HepG2 (cell line): ENCODE measurements around the gene PLXNC1. TPM values are rescaled to one million over a fixed set of nuclear protein-coding genes. Genes with fewer than 3 reads are reported as not detected.

Experiments used
- DNMT1 ChIP-seq: sonication (generic); formaldehyde crosslinking; IDR thresholded peaks from 2 replicates; pipeline ENCODE4 v1.5.1; 2020; ENCODE audit warnings: mild to moderate bottlenecking, missing genetic modification reagents
- HNRNPL ChIP-seq: fragments of 200-400 bp; formaldehyde crosslinking; IDR thresholded peaks from 2 replicates; pipeline ENCODE4 v1.6.1; 2017; ENCODE audit warnings: mild to moderate bottlenecking, low read depth, low read length
- MXD1 ChIP-seq: sonication (generic); formaldehyde crosslinking; IDR thresholded peaks from 2 replicates; pipeline ENCODE4 v1.4.0; 2020; ENCODE audit warnings: mild to moderate bottlenecking, missing genetic modification reagents
- RFX1 ChIP-seq: fragments of 450-650 bp; IDR thresholded peaks from 2 replicates; pipeline ENCODE4 v1.6.1; 2017
- TBL1XR1 ChIP-seq: fragments of 150-350 bp; IDR thresholded peaks from 2 replicates; pipeline ENCODE4 v1.6.1; 2014; ENCODE audit warnings: borderline replicate concordance, low read length; ENCODE audit not compliant: partially characterized antibody
- ZBTB7A ChIP-seq: sonication (generic); formaldehyde crosslinking; IDR thresholded peaks from 2 replicates; pipeline ENCODE4 v1.8.0; 2022; ENCODE audit warnings: mild to moderate bottlenecking, missing genetic modification reagents
- ZFP36L2 ChIP-seq: sonication (generic); formaldehyde crosslinking; IDR thresholded peaks from 2 replicates; pipeline ENCODE4 v1.4.0; 2020; ENCODE audit warnings: missing genetic modification reagents
- ZNF124 ChIP-seq: sonication (generic); formaldehyde crosslinking; IDR thresholded peaks from 2 replicates; pipeline ENCODE4 v1.4.0; 2020; ENCODE audit warnings: missing genetic modification reagents
- ZNF280B ChIP-seq: sonication (generic); formaldehyde crosslinking; IDR thresholded peaks from 2 replicates; pipeline ENCODE4 v1.5.0; 2020; ENCODE audit warnings: missing genetic modification reagents, mild to moderate bottlenecking, borderline replicate concordance
- ZNF281 ChIP-seq: sonication (generic); formaldehyde crosslinking; IDR thresholded peaks from 2 replicates; pipeline ENCODE4 v1.4.0; 2020; ENCODE audit warnings: missing genetic modification reagents, borderline replicate concordance
- ZNF326 ChIP-seq: sonication (generic); formaldehyde crosslinking; IDR thresholded peaks from 2 replicates; pipeline ENCODE4 v1.4.0; 2020; ENCODE audit warnings: missing genetic modification reagents, borderline replicate concordance
- ZNF337 ChIP-seq: sonication (generic); formaldehyde crosslinking; IDR thresholded peaks from 2 replicates; pipeline ENCODE4 v1.5.1; 2020; ENCODE audit warnings: missing genetic modification reagents, low read depth, mild to moderate bottlenecking, borderline replicate concordance
- ZNF572 ChIP-seq: sonication (generic); formaldehyde crosslinking; IDR thresholded peaks from 2 replicates; pipeline ENCODE4 v1.5.1; 2020; ENCODE audit warnings: mild to moderate bottlenecking, missing genetic modification reagents
- ZNF609 ChIP-seq: sonication (generic); formaldehyde crosslinking; IDR thresholded peaks from 2 replicates; pipeline ENCODE4 v1.4.0; 2020; ENCODE audit warnings: mild to moderate bottlenecking, missing genetic modification reagents, borderline replicate concordance
- ZNF615 ChIP-seq: sonication (generic); formaldehyde crosslinking; IDR thresholded peaks from 2 replicates; pipeline ENCODE4 v1.5.0; 2020; ENCODE audit warnings: mild to moderate bottlenecking, missing genetic modification reagents, borderline replicate concordance
- ZSCAN25 ChIP-seq: sonication (generic); formaldehyde crosslinking; IDR thresholded peaks from 2 replicates; pipeline ENCODE4 v1.8.0; 2022; ENCODE audit warnings: mild to moderate bottlenecking, missing genetic modification reagents
- ZXDC ChIP-seq: sonication (generic); formaldehyde crosslinking; IDR thresholded peaks from 2 replicates; pipeline ENCODE4 v1.5.0; 2020; ENCODE audit warnings: mild to moderate bottlenecking, missing genetic modification reagents
- polyA plus RNA-seq, 8 experiments: library from polyadenylated mRNA; depleted of rRNA in 3 of 8; stranded (reverse) in 7 of 8; unstranded in 1 of 8; fragments of >200 nt; fragmentation: Illumina TruSeq in 4 of 8; extraction: Trizol in 4 of 8; gene quantifications; 2 replicates each; pipeline versions ENCODE4 v1.2.1 to v1.2.3, GENCODE V29; 2011 to 2016; ENCODE audit warnings: low read depth in 4 of 8, missing spikeins in 1 of 8, mixed read lengths in 1 of 8; ENCODE audit not compliant: insufficient read depth in 1 of 8
- total RNA-seq, 5 experiments: library from RNA; depleted of rRNA; stranded (reverse); fragments of >200 nt; fragmentation: Illumina TruSeq; extraction: Trizol; gene quantifications; 2 replicates each; pipeline ENCODE4 v1.2.3, GENCODE V29; 2016; ENCODE audit warnings: low read depth in 1 of 5

The PLXNC1 gene
- total and polyA plus RNA-seq, 2 of the 13 experiments (the other 11 are each of a cell fraction or from before 2014, with no cell fraction given) = 6.6 to 11.2 TPM

- TF ChIP-seq ZNF280B (CRISPR knock-in tag) (no peak), ZNF326 (CRISPR knock-in tag) (no peak), RFX1 (no peak), ZFP36L2 (CRISPR knock-in tag) (no peak), ZSCAN25 (CRISPR knock-in tag) (no peak), TBL1XR1 (no peak), MXD1 (CRISPR knock-in tag) (no peak), ZNF337 (no peak), HNRNPL (no peak), ZBTB7A (no peak), ZNF572 (CRISPR knock-in tag) (no peak), ZNF281 (no peak), ZNF615 (no peak), ZXDC (CRISPR knock-in tag) (no peak), DNMT1 (no peak), ZNF609 (CRISPR knock-in tag) (no peak), ZNF124 (CRISPR knock-in tag) (no peak)
Measured at GRCh38 chr12:94277426-94278000, 129.1 kb downstream of the PLXNC1 start (continued).
